Prostate gland (tissue), 2 donors: Measurements from ENCODE around the gene LSAMP. TPM values are rescaled to one million over a fixed set of nuclear protein-coding genes. Genes with fewer than 3 reads are reported as not detected.

Experiments used
- DNase-seq: peaks from one replicate; pipeline ENCODE4 v3.0.0-alpha.2; 2019; ENCODE audit warnings: low spot score
- H3K27ac ChIP-seq, 2 donors: fragments of 200-600 bp; sonication (generic); 2 replicates each; pipeline ENCODE4 v1.5.1; 2017 to 2019
- H3K27me3 ChIP-seq: fragments of 200-600 bp; sonication (generic); replicated peaks from 2 replicates; pipeline ENCODE4 v1.5.1; 2019; ENCODE audit not compliant: insufficient read depth
- H3K36me3 ChIP-seq, 2 donors: fragments of 200-600 bp; sonication (generic); 1 replicate in 1 of 2; 2 replicates in 1 of 2; pipeline versions ENCODE4 v1.5.1 to v1.8.1; 2017 to 2019
- H3K4me1 ChIP-seq: fragments of 200-600 bp; sonication (generic); replicated peaks from 2 replicates; pipeline ENCODE4 v1.5.1; 2019
- H3K4me3 ChIP-seq, 2 donors: fragments of 200-600 bp; sonication (generic); 2 replicates each; pipeline ENCODE4 v1.5.1; 2017 to 2019
- H3K9me3 ChIP-seq: fragments of 200-600 bp; sonication (generic); 2 replicates; pipeline ENCODE4 v1.5.1; 2017
- CTCF ChIP-seq, 4 experiments: fragments of 200-600 bp in 2 of 4; fragments of 450-650 bp in 2 of 4; sonication (generic) in 2 of 4; IDR thresholded peaks; 1 replicate in 3 of 4; 2 replicates in 1 of 4; pipeline ENCODE4 v1.5.1; 2016 to 2019; ENCODE audit warnings: antibody characterized with exemption in 4 of 4, mild to moderate bottlenecking in 2 of 4, moderate library complexity in 2 of 4
- POLR2A ChIP-seq: fragments of 450-650 bp; IDR thresholded peaks from one replicate; pipeline ENCODE4 v1.6.1; 2016; ENCODE audit warnings: antibody characterized with exemption, mild to moderate bottlenecking
- POLR2AphosphoS5 ChIP-seq: sonication (generic); formaldehyde crosslinking; IDR thresholded peaks from one replicate; pipeline ENCODE4 v1.6.1; 2017; ENCODE audit warnings: antibody characterized with exemption
- WGBS: methylation state at CpG from one replicate; pipeline ENCODE4 v1.1.5; 2018; 5-methylcytosine and 5-hydroxymethylcytosine counted together
- intact Hi-C: fragments of 100-400 bp; cut with DNase I; formaldehyde crosslinking; loops from one replicate; pipeline ENCODE4 v1.14.2; 2022
- total RNA-seq, 2 donors: library from RNA; depleted of rRNA; stranded (reverse); fragments of >200 nt; gene quantifications; one replicate each; pipeline ENCODE4 v1.1.0, GENCODE V29; 2016

Gene LSAMP
- total RNA-seq, 2 donors from 2014 or later = 15.4 to 38.0 TPM

GRCh38 chr3:115814006-115814405, 631.3 kb downstream of the LSAMP start:
- intact Hi-C loops = no loop called here
- no peak overlapping the region for H3K27ac ChIP-seq
- TF ChIP-seq POLR2A = no peak
- no peak for TF ChIP-seq POLR2AphosphoS5
- no peak for TF ChIP-seq CTCF (IDR thresholded peaks at IDR 0.05)
- no peaks in the 10 kb centered on the region for H3K36me3 ChIP-seq
- no peaks in the 10 kb centered on the region for H3K27me3 ChIP-seq
- H3K4me1 ChIP-seq = no peaks in the 10 kb centered on the region
- H3K9me3 ChIP-seq = no peaks in the 10 kb centered on the region
- no peak for DNase-seq
- H3K4me3 ChIP-seq = no peak overlapping the region

GRCh38 chr3:115808816-115809215, 636.5 kb downstream of the LSAMP start:
- no peak for DNase-seq
- 87% methylated on average over 2 of the region's 2 CpGs for WGBS
- TF ChIP-seq POLR2A = no peak
- TF ChIP-seq CTCF (IDR thresholded peaks at IDR 0.05) = no peak
- no peak for TF ChIP-seq POLR2AphosphoS5
- Histone ChIP-seq H3K9me3 (no peaks in the 10 kb centered on the region), H3K27me3 (no peaks in the 10 kb centered on the region), H3K27ac (no peak overlapping the region), H3K36me3 (no peaks in the 10 kb centered on the region), H3K4me1 (no peaks in the 10 kb centered on the region), H3K4me3 (no peak overlapping the region)
- intact Hi-C loops = no loop called here

GRCh38 chr3:115808244-115808643, 637.0 kb downstream of the LSAMP start:
- H3K4me3 ChIP-seq = no peak overlapping the region
- H3K36me3 ChIP-seq = no peaks in the 10 kb centered on the region
- H3K4me1 ChIP-seq = no peaks in the 10 kb centered on the region
- H3K27ac ChIP-seq = no peak overlapping the region
- DNase-seq = no peak
- H3K27me3 ChIP-seq = no peaks in the 10 kb centered on the region
- intact Hi-C loops = no loop called here
- no peaks in the 10 kb centered on the region for H3K9me3 ChIP-seq
- WGBS = 26% methylated on average over 1 of the region's 1 CpG
- TF ChIP-seq POLR2AphosphoS5 (no peak), POLR2A (no peak), CTCF (IDR thresholded peaks at IDR 0.05) (no peak)

- intact Hi-C loops = no loop called here
Observed at GRCh38 chr3:115806501-115806900, 638.8 kb downstream of the LSAMP start.

More at GRCh38 chr3:115806501-115806900, 638.8 kb downstream of the LSAMP start:
- no peaks in the 10 kb centered on the region for H3K36me3 ChIP-seq
- DNase-seq = no peak
- 63% methylated on average over 4 of the region's 4 CpGs for WGBS
- no peak overlapping the region for H3K4me3 ChIP-seq
- H3K4me1 ChIP-seq = no peaks in the 10 kb centered on the region
- no peak overlapping the region for H3K27ac ChIP-seq
- no peaks in the 10 kb centered on the region for H3K27me3 ChIP-seq
- no peaks in the 10 kb centered on the region for H3K9me3 ChIP-seq
- TF ChIP-seq CTCF (IDR thresholded peaks at IDR 0.05) (no peak), POLR2A (no peak)
